ENCODE data around the gene SPNS1. TPM values are rescaled to one million over a fixed set of nuclear protein-coding genes. Genes with fewer than 3 reads are reported as not detected.

The SPNS1 gene
- total and polyA plus RNA-seq, 4 donors = 11.5 to 20.5 (median 15.7) TPM

GRCh38 chr16:29012913-29013553, 38.5 kb downstream of the SPNS1 start:
- WGBS = 77% methylated on average over 9 of the region's 9 CpGs
- Histone ChIP-seq H3K4me1 (ENCODE audit: control insufficient read depth in 4 of 4, insufficient read depth in 4 of 4, low read length in 3 of 4) (peaks cover 0 to 10% (median 7%) of the 10 kb centered on the region in 4 donors), H3K4me3 (ENCODE audit: low read depth in 1 of 3, low read length in 3 of 3) (no peak overlapping the region), H3K9ac (ENCODE audit: low read depth in 1 of 2, low read length in 2 of 2) (no peak overlapping the region), H3K36me3 (ENCODE audit: control insufficient read depth in 4 of 4, insufficient read depth in 3 of 4, low read depth in 1 of 4, low read length in 3 of 4) (no peaks in the 10 kb centered on the region), H3K27ac (ENCODE audit: low read depth in 1 of 2, low read length in 2 of 2) (peak overlapping the region in 1 of 2 donors; percentile 33), H3K27me3 (ENCODE audit: control insufficient read depth in 4 of 4, insufficient read depth in 4 of 4, low read length in 3 of 4) (no peaks in the 10 kb centered on the region), H3K9me3 (ENCODE audit: control insufficient read depth in 4 of 4, low read length in 3 of 4) (no peaks in the 10 kb centered on the region)
- no peak for DNase-seq (ENCODE audit: low spot score)
- TF ChIP-seq ATF3 (IDR thresholded peaks at IDR 0.05) = no peak
- TF ChIP-seq RAD21 (IDR thresholded peaks at IDR 0.05) = no peak
- TF ChIP-seq HNF4A (conservative IDR thresholded peaks at IDR 0.05) = no peak
- TF ChIP-seq YY1 (IDR thresholded peaks at IDR 0.05) = no peak
- TF ChIP-seq TAF1 (conservative IDR thresholded peaks at IDR 0.05) = no peak
- TF ChIP-seq EGR1 (IDR thresholded peaks at IDR 0.05; ENCODE audit: low read depth in 2 of 2) = no peak
- TF ChIP-seq RXRA (IDR thresholded peaks at IDR 0.05) = no peak
- TF ChIP-seq FOXA2 (IDR thresholded peaks at IDR 0.05) = no peak
- no peak for TF ChIP-seq FOXA1 (IDR thresholded peaks at IDR 0.05)
- no peak for TF ChIP-seq REST (IDR thresholded peaks at IDR 0.05)
- no peak for TF ChIP-seq ZBTB33 (IDR thresholded peaks at IDR 0.05)
- TF ChIP-seq JUND (IDR thresholded peaks at IDR 0.05) = no peak
- no peak for TF ChIP-seq HNF4G (IDR thresholded peaks at IDR 0.05)
- TF ChIP-seq CTCF (IDR thresholded peaks at IDR 0.05; ENCODE audit: low read depth, low read length, missing input control) = no peak
- no peak for TF ChIP-seq MAX (IDR thresholded peaks at IDR 0.05)
- no peak for TF ChIP-seq NR2F2 (IDR thresholded peaks at IDR 0.05)
- TF ChIP-seq GABPA (IDR thresholded peaks at IDR 0.05 in 1 of 2, conservative IDR thresholded peaks at IDR 0.05 in 1 of 2) = no peak

All from liver (tissue), 9 donors.